Activated CD4-positive, CD25-positive, alpha-beta regulatory T cell treated with anti-CD3 and anti-CD28 coated beads, Interleukin-2, amount 50 U/mL, for 16 hours (primary cell): Measurements from ENCODE around the gene CDH1.
"Not testable (repeated sequence)": the region's sequence is repeated elsewhere in the genome, so short reads cannot be mapped to it uniquely, and the experiment has no call there.

ENCODE experiments used
- DNase-seq: peaks from one replicate; pipeline ENCODE4 v3.0.0-alpha.2; 2020; ENCODE audit warnings: low read depth, low spot score

The CDH1 gene

GRCh38 chr16:68737046-68737729, at the start of gene CDH1:
Gene CDH1, plus strand, starts transcription at chr16:68737292. Its CDS starts 124 bp downstream, at chr16:68737416.
- no peak for DNase-seq

- DNase-seq, result no peak
Observed at GRCh38 chr16:68689921-68690320, 47.2 kb upstream of the CDH1 start.

DNA sequence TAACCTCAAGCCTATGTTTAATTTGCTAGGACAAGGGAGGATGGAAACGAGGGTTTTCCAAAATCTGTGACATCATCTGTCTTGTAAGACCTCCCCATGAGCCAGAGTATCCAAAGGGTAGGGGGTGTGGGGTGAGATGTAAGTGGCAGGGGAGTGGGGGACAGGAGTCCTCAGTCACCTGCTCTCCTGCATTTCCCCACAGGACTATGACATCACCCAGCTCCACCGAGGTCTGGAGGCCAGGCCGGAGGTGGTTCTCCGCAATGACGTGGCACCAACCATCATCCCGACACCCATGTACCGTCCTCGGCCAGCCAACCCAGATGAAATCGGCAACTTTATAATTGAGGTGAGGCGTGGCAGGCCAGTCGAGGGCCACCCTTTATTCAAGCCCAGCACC, 41.5 kb upstream of the CDH1 start:
- DNase-seq, result no peak

DNA sequence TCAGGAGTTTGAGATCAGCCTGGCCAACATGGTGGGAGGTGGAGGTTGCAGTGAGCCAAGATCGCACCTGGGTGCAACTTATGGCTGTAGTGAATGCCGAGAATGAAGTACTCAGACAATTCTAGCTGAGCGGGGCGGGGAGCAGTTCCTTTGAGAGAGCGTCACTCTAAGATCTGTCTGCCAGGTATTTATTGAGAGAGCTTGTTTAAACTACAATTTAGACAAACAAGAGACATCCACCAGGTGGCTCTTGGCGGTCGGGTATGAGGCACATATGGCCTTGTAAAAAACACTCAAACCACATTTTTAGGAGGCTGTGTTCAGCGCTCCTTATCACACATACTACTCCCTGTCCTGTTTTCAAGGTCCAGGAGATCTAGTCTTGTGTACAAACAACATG, 40.6 kb upstream of the CDH1 start:
- no peak for DNase-seq

DNA sequence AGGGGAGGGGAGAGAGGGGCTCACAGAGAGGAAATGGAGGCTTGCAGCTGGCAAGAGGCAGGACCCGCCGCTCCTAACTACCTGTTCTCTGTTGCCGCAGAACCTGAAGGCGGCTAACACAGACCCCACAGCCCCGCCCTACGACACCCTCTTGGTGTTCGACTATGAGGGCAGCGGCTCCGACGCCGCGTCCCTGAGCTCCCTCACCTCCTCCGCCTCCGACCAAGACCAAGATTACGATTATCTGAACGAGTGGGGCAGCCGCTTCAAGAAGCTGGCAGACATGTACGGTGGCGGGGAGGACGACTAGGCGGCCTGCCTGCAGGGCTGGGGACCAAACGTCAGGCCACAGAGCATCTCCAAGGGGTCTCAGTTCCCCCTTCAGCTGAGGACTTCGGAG, 39.0 kb upstream of the CDH1 start:
- no peak for DNase-seq

DNA sequence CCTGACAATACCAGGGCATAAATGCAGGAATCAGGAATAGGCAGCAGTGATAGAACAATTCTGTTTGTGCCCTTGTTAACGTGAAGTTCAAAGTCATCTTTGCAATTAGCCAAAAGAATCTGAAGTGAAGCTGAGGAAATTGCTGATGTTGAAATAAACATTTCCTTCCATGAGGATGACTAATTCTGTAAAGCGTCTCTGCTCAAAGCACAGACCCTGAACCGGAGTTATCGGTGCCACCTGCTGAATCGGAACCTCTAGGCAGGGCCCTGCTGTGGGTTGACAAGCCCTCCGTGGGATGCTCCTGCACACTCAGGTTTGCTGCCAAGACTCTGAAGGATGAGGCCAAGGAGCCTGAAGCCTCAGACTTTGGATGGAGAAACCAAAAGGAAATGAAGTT, 37.0 kb upstream of the CDH1 start:
- no peak for DNase-seq

- DNase-seq, result no peak
Observed at GRCh38 chr16:68700831-68701230, 36.3 kb upstream of the CDH1 start.

- peak; percentile 31 for DNase-seq
Observed at GRCh38 chr16:68704232-68704867, 32.7 kb upstream of the CDH1 start.

GRCh38 chr16:68707340-68708152, 29.5 kb upstream of the CDH1 start:
- no peak for DNase-seq

DNA sequence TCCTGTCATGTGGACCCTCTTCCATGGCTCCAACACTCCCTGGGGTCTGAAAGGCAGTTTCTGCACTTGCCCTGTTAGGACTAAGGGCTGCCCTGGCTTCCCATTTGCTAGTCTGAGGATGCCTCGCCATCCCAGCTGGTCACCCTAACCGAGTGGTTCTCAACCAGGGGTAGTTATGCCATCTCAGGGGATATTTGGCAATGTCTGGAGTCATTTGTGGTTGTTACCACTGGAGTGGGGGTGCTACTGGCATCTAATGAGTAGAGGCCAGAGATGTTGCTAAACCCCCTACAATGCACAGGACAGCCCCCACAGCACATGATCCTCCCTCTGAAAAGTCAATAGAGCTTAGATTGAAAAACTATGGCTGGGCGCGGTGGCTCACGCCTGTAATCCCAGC, 26.9 kb upstream of the CDH1 start:
- DNase-seq, result no peak

DNA sequence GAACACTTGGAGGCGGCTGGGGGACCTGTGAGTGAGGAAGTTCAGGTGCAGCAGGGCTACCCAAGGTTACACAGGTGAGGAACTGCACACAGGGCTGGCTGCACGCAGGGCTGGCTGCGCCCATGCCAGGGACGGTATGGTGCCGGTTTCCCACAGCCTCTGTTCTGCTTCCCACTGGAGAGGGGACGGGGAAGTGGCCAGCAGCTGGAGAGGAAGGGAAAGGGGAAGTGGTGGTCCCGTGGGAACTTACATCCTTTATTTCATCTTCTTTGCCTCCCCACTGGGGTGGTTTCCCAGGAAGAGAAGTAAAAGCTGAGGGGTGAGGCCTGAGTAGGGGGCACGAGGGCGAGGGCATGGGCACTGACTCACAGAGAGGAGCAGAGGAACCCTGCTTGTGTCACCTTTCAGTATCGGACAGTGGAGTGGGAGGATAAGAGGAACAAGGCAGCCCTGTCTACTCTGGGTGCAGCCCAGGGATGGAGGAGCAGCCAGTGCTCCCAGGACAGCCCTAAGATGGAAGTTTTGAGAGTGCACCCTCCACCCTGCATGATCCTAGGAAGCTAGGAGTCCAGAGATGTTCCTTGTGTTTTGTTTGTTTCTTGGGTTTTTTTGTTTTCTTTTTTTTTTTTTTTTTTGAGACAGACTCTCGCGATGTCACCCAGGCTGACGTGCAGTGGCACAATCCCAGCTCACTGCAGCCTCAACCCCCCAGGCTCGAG, 25.5 kb upstream of the CDH1 start:
- no peak for DNase-seq

DNA sequence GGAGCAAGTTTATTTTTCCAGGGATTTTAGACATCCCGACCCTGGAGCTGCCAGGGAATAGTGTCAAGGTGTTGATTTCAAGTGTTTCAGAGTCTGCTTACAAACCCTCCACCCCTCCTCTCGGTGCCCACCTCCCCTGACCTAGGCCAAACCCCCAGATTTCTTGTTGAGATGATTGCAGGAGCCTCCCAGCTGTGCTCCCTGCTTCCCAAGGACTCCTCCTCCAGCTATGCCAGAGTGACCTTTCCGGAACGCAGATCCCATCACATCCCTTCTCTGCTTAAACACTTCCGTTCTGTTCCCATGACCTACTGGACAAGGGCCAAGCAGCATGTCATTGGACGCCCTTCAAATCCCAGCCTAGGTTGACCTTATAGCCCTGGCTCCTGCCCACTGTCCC, 23.7 kb upstream of the CDH1 start:
- no peak for DNase-seq

GRCh38 chr16:68715471-68715870, 21.6 kb upstream of the CDH1 start:
- DNase-seq, result no peak

DNA sequence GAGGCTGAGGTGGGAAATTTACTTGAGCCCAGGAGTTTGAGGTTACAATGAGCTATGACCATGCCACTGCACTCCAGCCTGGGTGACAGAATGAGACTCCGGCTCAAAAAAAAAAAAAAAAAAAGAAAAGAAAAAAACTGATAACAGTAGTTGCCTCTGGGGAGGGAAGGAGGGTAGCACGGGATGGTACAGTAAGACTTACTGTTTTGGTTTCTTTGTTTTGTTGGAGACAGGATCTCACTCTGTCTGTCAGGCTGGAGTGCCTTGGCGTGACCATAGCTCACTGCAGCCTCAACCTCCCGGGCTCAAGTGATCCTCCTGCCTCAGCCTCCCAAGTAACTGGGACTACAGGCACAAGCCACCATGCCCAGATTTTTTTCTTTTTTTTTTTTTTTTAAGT, 20.6 kb upstream of the CDH1 start:
- DNase-seq, result not testable (repeated sequence)

- no peak for DNase-seq
Observed at GRCh38 chr16:68717684-68718083, 19.4 kb upstream of the CDH1 start.

GRCh38 chr16:68718590-68718989, 18.5 kb upstream of the CDH1 start:
- DNase-seq, result no peak

GRCh38 chr16:68719993-68720489, 17.1 kb upstream of the CDH1 start:
- no peak for DNase-seq

GRCh38 chr16:68722119-68723024, 14.7 kb upstream of the CDH1 start:
- no peak for DNase-seq

- no peak for DNase-seq
Observed at GRCh38 chr16:68724797-68725196, 12.3 kb upstream of the CDH1 start.

- no peak for DNase-seq
Observed at GRCh38 chr16:68728523-68728922, 8.6 kb upstream of the CDH1 start.

DNA sequence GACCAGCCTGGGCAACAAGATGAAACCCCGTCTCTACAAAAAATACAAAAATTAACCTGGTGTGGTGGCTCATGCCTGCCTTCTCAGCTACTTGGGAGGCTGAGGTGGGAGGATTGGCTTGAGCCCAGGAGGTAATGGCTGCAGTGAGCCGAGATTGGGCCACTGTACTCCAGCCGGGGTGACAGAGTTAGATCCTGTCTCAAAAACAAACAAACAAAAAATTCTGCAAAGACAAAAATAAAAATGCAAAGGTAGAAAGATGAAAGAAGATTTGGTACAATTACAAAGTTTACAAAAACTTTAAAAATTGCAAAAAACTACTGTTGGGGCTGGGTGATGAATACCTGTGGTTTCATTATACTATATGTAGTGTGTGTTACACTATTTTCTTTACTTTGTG, 5.5 kb upstream of the CDH1 start:
- no peak for DNase-seq
